Anterior cingulate cortex (tissue), 58 donors: Measurements from ENCODE around the gene SRF.
A peak's percentile ranks its signal among the peaks of the same experiment; 100 is the strongest.

Source experiments
- DNase-seq, 58 donors: peaks; one replicate each; lab custom pipeline; 2025; lab: John Stamatoyannopoulos, UW

SRF gene

GRCh38 chr6:43146709-43147688, 24.1 kb upstream of the SRF start:
- DNase-seq = no peak

- DNase-seq = no peak
These were observed 23.2 kb upstream of the SRF start for GRCh38 chr6:43147691-43148477.

GRCh38 chr6:43149265-43149664, 21.8 kb upstream of the SRF start:
- no peak for DNase-seq

- DNase-seq = no peak
These were observed 20.9 kb upstream of the SRF start for GRCh38 chr6:43150051-43150751.

- DNase-seq = no peak
These were observed 11.5 kb upstream of the SRF start for GRCh38 chr6:43159599-43159998.

GRCh38 chr6:43163899-43164298, 7.2 kb upstream of the SRF start:
- DNase-seq = no peak

GRCh38 chr6:43170417-43170930, 595 bp upstream of the SRF start:
- DNase-seq = peak in 20 of 58 donors; percentile 59 to 89 (median 80)

- DNase-seq = peak in 11 of 58 donors; percentile 19 to 48 (median 38)
These were observed 636 bp downstream of the SRF start for GRCh38 chr6:43171707-43172103.

- peak in 38 of 58 donors; percentile 10 to 63 (median 37) for DNase-seq
These were observed 1.3 kb downstream of the SRF start for GRCh38 chr6:43172104-43173007.

GRCh38 chr6:43173591-43174262, 2.7 kb downstream of the SRF start:
- DNase-seq = peak in 1 of 58 donors; percentile 22

GRCh38 chr6:43174263-43175112, 3.4 kb downstream of the SRF start:
- peak; percentile 77 to 99 (median 95) for DNase-seq

GRCh38 chr6:43175676-43176422, 4.8 kb downstream of the SRF start:
- no peak for DNase-seq

GRCh38 chr6:43176423-43176786, 5.3 kb downstream of the SRF start:
- no peak for DNase-seq

- peak in 1 of 58 donors; percentile 24 for DNase-seq
These were observed 7.1 kb downstream of the SRF start for GRCh38 chr6:43178150-43178549.

- DNase-seq = no peak
These were observed 8.1 kb downstream of the SRF start for GRCh38 chr6:43178951-43179830.

GRCh38 chr6:43180058-43180457, 9.0 kb downstream of the SRF start:
- no peak for DNase-seq
